Activated naive CD4-positive, alpha-beta T cell treated with anti-CD3 and anti-CD28 coated beads, Interleukin-2, amount 50 U/mL, for 24 hours (primary cell): ENCODE results near the gene RABL6.
"Not testable (repeated sequence)": the region's sequence is repeated elsewhere in the genome, so short reads cannot be mapped to it uniquely, and the experiment has no call there.

Source experiments
- H3K27ac Mint-ChIP-seq: one replicate; pipeline ENCODE4 v1.8.0; 2021; ENCODE audit warnings: mild to moderate bottlenecking, mixed read lengths
- H3K27me3 Mint-ChIP-seq: one replicate; pipeline ENCODE4 v1.8.0; 2021; ENCODE audit warnings: mixed read lengths
- H3K36me3 Mint-ChIP-seq: one replicate; pipeline ENCODE4 v1.8.0; 2021; ENCODE audit warnings: mixed read lengths
- H3K4me1 Mint-ChIP-seq: one replicate; pipeline ENCODE4 v1.8.0; 2021; ENCODE audit warnings: mixed read lengths
- H3K4me3 Mint-ChIP-seq: one replicate; pipeline ENCODE4 v1.8.0; 2021; ENCODE audit warnings: mild to moderate bottlenecking, mixed read lengths
- H3K9me3 Mint-ChIP-seq: one replicate; pipeline ENCODE4 v1.8.0; 2021; ENCODE audit warnings: mixed read lengths

Gene RABL6

DNA sequence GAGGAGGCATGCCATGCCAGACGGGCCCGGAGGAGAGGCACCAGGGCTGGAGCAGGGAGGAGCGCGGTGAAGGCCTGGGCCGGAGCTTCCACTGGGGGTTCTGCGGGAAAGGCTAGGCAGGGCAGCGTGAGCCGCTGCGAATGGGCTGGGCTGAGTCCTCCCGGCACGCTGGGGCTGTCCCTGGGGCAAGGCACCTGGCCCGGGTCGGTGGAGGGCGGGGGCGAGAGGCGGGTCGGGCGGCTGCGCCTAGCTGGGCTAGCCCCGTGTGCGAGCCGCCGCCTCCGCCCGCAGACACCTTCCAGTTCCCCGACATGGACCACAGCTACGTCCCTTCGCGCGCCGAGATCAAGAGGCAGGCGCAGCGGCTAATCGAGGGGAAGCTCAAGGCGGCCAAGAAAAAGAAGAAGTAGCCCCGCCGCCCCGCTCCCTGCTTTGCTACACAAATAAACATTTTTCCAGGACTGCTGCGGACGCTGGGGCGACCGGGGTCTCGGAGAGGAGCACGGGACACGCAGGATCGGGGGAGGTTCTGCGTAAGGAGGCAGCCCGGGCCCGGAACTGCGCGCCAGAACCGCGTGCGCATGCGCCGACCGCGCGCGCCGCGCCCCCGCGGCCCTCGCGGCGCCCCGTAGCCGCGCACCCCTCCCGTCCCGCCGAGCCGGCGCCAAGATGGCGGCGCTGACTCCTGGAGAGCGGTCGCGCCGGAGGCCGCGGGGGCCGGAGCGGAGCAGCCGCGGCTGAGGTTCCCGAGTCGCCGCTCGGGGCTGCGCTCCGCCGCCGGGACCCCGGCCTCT is at the start of gene RABL6:
Gene RABL6 (plus strand): TSS at position 668 of the 794 bp plus-strand sequence. CDS start 249 bp downstream, outside the sequence.
- Mint-ChIP-seq H3K4me3 (peak within 1 kb of the TSS; percentile 90), H3K27ac (peak within 1 kb of the TSS; percentile 92), H3K36me3 (peaks cover 4% of the 10 kb centered on the region), H3K27me3 (no peaks in the 10 kb centered on the region), H3K9me3 (no peaks in the 10 kb centered on the region), H3K4me1 (peaks cover 38% of the 10 kb centered on the region)

GRCh38 chr9:136759001-136759400 is 48.7 kb upstream of the RABL6 start:
- Mint-ChIP-seq H3K27ac (no peak overlapping the region), H3K4me1 (no peaks in the 10 kb centered on the region), H3K27me3 (peaks cover 5% of the 10 kb centered on the region), H3K4me3 (no peak overlapping the region), H3K36me3 (no peaks in the 10 kb centered on the region), H3K9me3 (no peaks in the 10 kb centered on the region)

DNA sequence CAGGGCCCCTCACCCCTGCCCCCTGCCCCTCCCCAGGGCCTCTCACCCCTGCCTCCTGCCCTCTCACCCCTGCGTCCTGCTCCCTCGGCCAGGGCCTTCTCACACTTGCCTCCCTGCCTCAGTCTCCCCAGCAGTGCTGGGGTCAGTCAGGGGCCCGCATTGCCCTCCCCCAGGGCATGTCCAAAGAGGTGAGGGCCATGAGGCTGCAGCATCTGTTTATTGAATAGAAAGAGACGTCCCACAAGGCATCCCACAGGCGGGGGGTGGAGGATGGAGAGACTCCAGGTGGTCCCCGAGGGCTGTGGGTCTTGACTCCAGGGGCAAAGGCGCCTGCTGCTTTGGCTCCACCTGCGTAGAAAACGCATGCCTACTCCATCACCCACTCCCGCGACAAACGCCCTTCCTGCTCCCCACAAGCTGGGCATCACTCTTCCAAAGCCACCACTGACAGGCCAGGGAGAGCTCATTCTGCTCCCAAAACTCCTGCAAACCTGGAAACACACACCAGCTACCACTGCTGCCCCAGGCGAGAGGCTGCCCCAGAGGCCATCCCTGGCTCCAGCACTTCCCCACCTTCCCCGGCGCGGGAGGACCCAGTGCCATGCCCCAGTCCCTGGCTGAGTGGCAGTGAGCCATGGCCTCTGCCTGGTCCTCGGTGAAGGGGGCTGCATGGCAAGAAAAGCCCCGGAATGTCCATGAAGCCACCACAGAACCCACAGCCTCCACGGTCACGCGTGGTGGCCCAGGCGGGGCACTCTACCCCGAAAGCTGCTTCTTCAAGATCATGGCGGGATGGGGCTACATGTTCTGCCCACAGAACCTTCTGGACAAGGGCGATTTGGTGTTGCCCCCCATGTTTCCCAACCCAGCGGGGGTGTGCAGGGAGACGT is 48.1 kb upstream of the RABL6 start:
- no peaks in the 10 kb centered on the region for H3K9me3 Mint-ChIP-seq
- no peak overlapping the region for H3K4me3 Mint-ChIP-seq
- H3K27me3 Mint-ChIP-seq: peaks cover 5% of the 10 kb centered on the region
- H3K36me3 Mint-ChIP-seq: no peaks in the 10 kb centered on the region
- H3K4me1 Mint-ChIP-seq: no peaks in the 10 kb centered on the region
- no peak overlapping the region for H3K27ac Mint-ChIP-seq

- H3K36me3 Mint-ChIP-seq: no peaks in the 10 kb centered on the region
- peaks cover 5% of the 10 kb centered on the region for H3K27me3 Mint-ChIP-seq
- H3K27ac Mint-ChIP-seq: no peak overlapping the region
- H3K9me3 Mint-ChIP-seq: no peaks in the 10 kb centered on the region
- no peak overlapping the region for H3K4me3 Mint-ChIP-seq
- H3K4me1 Mint-ChIP-seq: no peaks in the 10 kb centered on the region
Observed at GRCh38 chr9:136760424-136760823, 47.3 kb upstream of the RABL6 start.

DNA sequence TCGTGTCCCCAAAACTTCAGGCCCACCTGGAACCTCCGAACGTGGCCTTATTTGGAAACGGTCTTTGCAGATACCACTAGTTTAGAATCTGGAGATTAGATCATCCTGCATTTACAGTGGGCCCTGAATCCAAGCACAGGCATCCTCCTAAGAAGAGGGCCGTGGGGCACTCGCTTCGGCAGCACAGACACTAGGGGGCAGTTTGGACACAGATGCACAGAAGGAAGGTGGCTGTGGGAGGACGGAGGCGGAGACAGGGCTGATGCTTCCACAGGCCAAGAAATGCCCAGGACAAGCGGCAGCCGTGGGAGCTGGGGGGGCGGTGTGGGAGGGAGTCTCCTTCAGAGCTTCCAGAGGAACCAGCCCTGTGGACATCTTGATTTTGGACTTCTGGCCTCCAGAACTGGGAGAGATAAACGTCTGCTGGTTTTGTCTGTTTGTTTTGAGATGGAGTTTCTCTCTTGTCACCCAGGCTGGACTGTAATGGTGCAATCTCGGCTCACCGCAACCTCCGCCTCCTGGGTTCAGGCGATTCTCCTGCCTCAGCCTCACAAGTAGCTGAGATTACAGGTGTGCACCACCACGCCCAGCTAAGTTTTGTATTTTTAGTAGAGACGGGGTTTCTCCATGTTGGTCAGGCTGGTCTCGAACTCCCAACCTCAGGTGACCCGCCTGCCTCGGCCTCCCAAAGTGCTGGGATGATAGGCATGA is 46.8 kb upstream of the RABL6 start:
- H3K4me3 Mint-ChIP-seq, H3K27me3 Mint-ChIP-seq, H3K9me3 Mint-ChIP-seq, H3K36me3 Mint-ChIP-seq, H3K4me1 Mint-ChIP-seq: not testable (repeated sequence)
- peak overlapping the region; percentile 76 for H3K27ac Mint-ChIP-seq

DNA sequence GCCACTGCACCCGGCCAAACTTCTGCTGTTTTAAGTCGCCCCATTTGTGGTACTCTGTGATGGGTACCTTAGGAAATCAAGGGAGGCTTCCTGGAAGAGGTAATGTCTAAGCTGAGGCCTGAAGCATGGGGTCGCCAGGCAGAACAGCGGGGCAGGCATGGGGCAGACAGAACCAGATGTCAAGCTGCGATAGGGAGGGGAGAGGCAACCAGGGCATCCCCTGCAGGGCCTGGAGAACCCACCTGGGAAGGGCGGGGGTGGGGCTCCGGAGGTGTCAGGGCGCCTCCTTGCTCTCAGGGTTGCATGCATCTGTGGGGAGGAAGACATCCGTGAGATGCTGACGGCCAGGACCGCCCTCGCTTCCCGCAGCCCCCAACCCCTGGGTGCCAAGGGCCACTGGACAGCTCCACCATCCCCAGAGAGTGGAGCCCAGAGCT is 46.2 kb upstream of the RABL6 start:
- Mint-ChIP-seq H3K27me3 (peaks cover 3% of the 10 kb centered on the region), H3K9me3 (no peaks in the 10 kb centered on the region), H3K27ac (no peak overlapping the region), H3K4me3 (no peak overlapping the region), H3K36me3 (no peaks in the 10 kb centered on the region), H3K4me1 (peaks cover under 1% of the 10 kb centered on the region)

GRCh38 chr9:136762221-136762691 is 45.5 kb upstream of the RABL6 start:
- Mint-ChIP-seq H3K36me3 (no peaks in the 10 kb centered on the region), H3K9me3 (no peaks in the 10 kb centered on the region), H3K4me3 (no peak overlapping the region), H3K27ac (no peak overlapping the region), H3K4me1 (peaks cover 6% of the 10 kb centered on the region), H3K27me3 (peaks cover 8% of the 10 kb centered on the region)

- H3K9me3 Mint-ChIP-seq: no peaks in the 10 kb centered on the region
- peaks cover 8% of the 10 kb centered on the region for H3K27me3 Mint-ChIP-seq
- H3K36me3 Mint-ChIP-seq: no peaks in the 10 kb centered on the region
- no peak overlapping the region for H3K4me3 Mint-ChIP-seq
- H3K4me1 Mint-ChIP-seq: peaks cover 6% of the 10 kb centered on the region
- H3K27ac Mint-ChIP-seq: no peak overlapping the region
Observed at GRCh38 chr9:136762915-136763648, 44.7 kb upstream of the RABL6 start.

GRCh38 chr9:136763649-136764035 is 44.1 kb upstream of the RABL6 start:
- Mint-ChIP-seq H3K27me3 (peaks cover 8% of the 10 kb centered on the region), H3K9me3 (no peaks in the 10 kb centered on the region), H3K36me3 (no peaks in the 10 kb centered on the region), H3K4me3 (no peak overlapping the region), H3K27ac (no peak overlapping the region), H3K4me1 (peaks cover 6% of the 10 kb centered on the region)

- H3K9me3 Mint-ChIP-seq: no peaks in the 10 kb centered on the region
- H3K27ac Mint-ChIP-seq: no peak within 1 kb of the TSS
- H3K36me3 Mint-ChIP-seq: no peaks in the 10 kb centered on the region
- no peak within 1 kb of the TSS for H3K4me3 Mint-ChIP-seq
- peaks cover 8% of the 10 kb centered on the region for H3K27me3 Mint-ChIP-seq
- H3K4me1 Mint-ChIP-seq: peaks cover 6% of the 10 kb centered on the region
Observed at GRCh38 chr9:136764301-136764891, 43.4 kb upstream of the RABL6 start, which contains the start of gene LCN15. LCN15 (minus strand) TSS chr9:136764518; CDS start chr9:136764488, 30 bp downstream.

DNA sequence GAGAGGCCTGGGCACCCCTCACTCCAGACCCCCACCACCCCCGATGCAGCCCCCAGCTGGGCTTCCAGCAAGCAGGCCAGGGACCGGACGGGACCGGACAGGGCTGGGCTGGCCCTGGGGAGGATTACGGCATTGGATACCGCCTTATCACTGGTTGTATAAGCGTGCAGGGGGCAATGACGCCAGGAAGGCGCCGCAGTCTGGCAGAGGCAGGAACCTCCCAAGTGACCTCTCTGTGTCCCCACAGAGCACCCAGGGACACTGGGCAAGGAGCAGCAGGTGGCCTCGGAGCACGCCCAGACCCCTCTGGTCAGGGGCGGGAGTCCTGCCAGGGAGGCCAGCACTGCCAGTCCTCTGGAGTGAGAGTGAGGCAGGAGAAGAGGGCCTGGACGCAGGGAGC is 42.7 kb upstream of the RABL6 start:
- H3K4me1 Mint-ChIP-seq: peaks cover 6% of the 10 kb centered on the region
- H3K4me3 Mint-ChIP-seq: no peak overlapping the region
- no peaks in the 10 kb centered on the region for H3K36me3 Mint-ChIP-seq
- H3K9me3 Mint-ChIP-seq: no peaks in the 10 kb centered on the region
- H3K27ac Mint-ChIP-seq: no peak overlapping the region
- peaks cover 8% of the 10 kb centered on the region for H3K27me3 Mint-ChIP-seq

GRCh38 chr9:136765745-136766409 is 41.9 kb upstream of the RABL6 start:
- not testable (repeated sequence) for H3K9me3 Mint-ChIP-seq, H3K4me1 Mint-ChIP-seq, H3K27ac Mint-ChIP-seq, H3K27me3 Mint-ChIP-seq, H3K36me3 Mint-ChIP-seq, H3K4me3 Mint-ChIP-seq

GRCh38 chr9:136766410-136767120 is 41.2 kb upstream of the RABL6 start:
- H3K9me3 Mint-ChIP-seq, H3K4me3 Mint-ChIP-seq, H3K4me1 Mint-ChIP-seq, H3K36me3 Mint-ChIP-seq, H3K27me3 Mint-ChIP-seq: not testable (repeated sequence)
- peak overlapping the region; percentile 70 for H3K27ac Mint-ChIP-seq
